PC-3 (cell line): ENCODE results near the gene FSTL4.

Source experiments
- CTCF ChIP-seq: fragments of 300-600 bp; sonication (generic); conservative IDR thresholded peaks from 2 replicates; pipeline ENCODE4 v1.5.1; 2017; ENCODE audit warnings: antibody characterized with exemption, low read depth, mild to moderate bottlenecking, low read length
- EZH2 ChIP-seq: fragments of 300-600 bp; sonication (generic); IDR thresholded peaks from one replicate; pipeline ENCODE4 v1.6.1; 2017; ENCODE audit warnings: antibody characterized with exemption, mild to moderate bottlenecking, low read length; ENCODE audit not compliant: unreplicated experiment
- EZH2phosphoT487 ChIP-seq: fragments of 300-600 bp; sonication (generic); IDR thresholded peaks from 2 replicates; pipeline ENCODE4 v1.6.1; 2018; ENCODE audit warnings: mild to moderate bottlenecking, antibody characterized with exemption, low read length, borderline replicate concordance

GRCh38 chr5:133624316-133624715 is 12.0 kb upstream of the FSTL4 start:
- no peak for TF ChIP-seq CTCF
- no peak for TF ChIP-seq EZH2
- no peak for TF ChIP-seq EZH2phosphoT487
